HepG2 (cell line): Measurements from ENCODE around the gene CFAP61. TPM values are rescaled to one million over a fixed set of nuclear protein-coding genes. Genes with fewer than 3 reads are reported as not detected.

Source experiments
- CEBPB ChIP-seq: IDR thresholded peaks from 2 replicates; pipeline ENCODE4 v1.6.1; 2011; ENCODE audit warnings: low read depth, low read length, improper control_type of control experiment, borderline replicate concordance
- CEBPG ChIP-seq: IDR thresholded peaks from 2 replicates; pipeline ENCODE4 v1.6.1; 2016
- ELF3 ChIP-seq: IDR thresholded peaks from 2 replicates; pipeline ENCODE4 v1.6.1; 2016; ENCODE audit warnings: missing genetic modification reagents, missing compliant biosample characterization
- JUND ChIP-seq: sonication (generic); formaldehyde crosslinking; IDR thresholded peaks from 2 replicates; pipeline ENCODE4 v1.8.0; 2022; ENCODE audit warnings: mild to moderate bottlenecking, missing genetic modification reagents
- NCOA1 ChIP-seq: sonication (generic); formaldehyde crosslinking; IDR thresholded peaks from 2 replicates; pipeline ENCODE4 v1.9.0; 2021; ENCODE audit warnings: missing genetic modification reagents
- SP5 ChIP-seq: IDR thresholded peaks from 2 replicates; pipeline ENCODE4 v1.6.1; 2016; ENCODE audit warnings: low read depth, borderline replicate concordance
- SPEN ChIP-seq: sonication (generic); formaldehyde crosslinking; IDR thresholded peaks from 2 replicates; pipeline ENCODE4 v1.5.1; 2020; ENCODE audit warnings: low read depth, mild to moderate bottlenecking, missing genetic modification reagents
- ZBTB3 ChIP-seq: sonication (generic); formaldehyde crosslinking; IDR thresholded peaks from 2 replicates; pipeline ENCODE4 v1.4.0; 2020; ENCODE audit warnings: low read depth, mild to moderate bottlenecking, moderate library complexity, missing genetic modification reagents, borderline replicate concordance
- ZNF816 ChIP-seq: sonication (generic); formaldehyde crosslinking; IDR thresholded peaks from 2 replicates; pipeline ENCODE4 v1.8.0; 2022; ENCODE audit warnings: missing genetic modification reagents, mild to moderate bottlenecking, borderline replicate concordance
- ZNF83 ChIP-seq: sonication (generic); formaldehyde crosslinking; IDR thresholded peaks from 2 replicates; pipeline ENCODE4 v1.4.0; 2020; ENCODE audit warnings: missing genetic modification reagents, mild to moderate bottlenecking, borderline replicate concordance
- ZNF841 ChIP-seq: sonication (generic); formaldehyde crosslinking; IDR thresholded peaks from 2 replicates; pipeline ENCODE4 v1.8.1; 2023; ENCODE audit warnings: missing genetic modification reagents, borderline replicate concordance
- ZNF879 ChIP-seq: sonication (generic); formaldehyde crosslinking; IDR thresholded peaks from 2 replicates; pipeline ENCODE4 v1.8.1; 2023; ENCODE audit warnings: missing genetic modification reagents
- polyA plus RNA-seq, 8 experiments: library from polyadenylated mRNA; depleted of rRNA in 3 of 8; stranded (reverse) in 7 of 8; unstranded in 1 of 8; fragments of >200 nt; fragmentation: Illumina TruSeq in 4 of 8; extraction: Trizol in 4 of 8; gene quantifications; 2 replicates each; pipeline versions ENCODE4 v1.2.1 to v1.2.3, GENCODE V29; 2011 to 2016; ENCODE audit warnings: low read depth in 4 of 8, missing spikeins in 1 of 8, mixed read lengths in 1 of 8; ENCODE audit not compliant: insufficient read depth in 1 of 8
- total RNA-seq, 5 experiments: library from RNA; depleted of rRNA; stranded (reverse); fragments of >200 nt; fragmentation: Illumina TruSeq; extraction: Trizol; gene quantifications; 2 replicates each; pipeline ENCODE4 v1.2.3, GENCODE V29; 2016; ENCODE audit warnings: low read depth in 1 of 5
- TF ChIP-seq, protein P1 (sequence below): sonication (generic); formaldehyde crosslinking; IDR thresholded peaks from 2 replicates; pipeline ENCODE4 v1.4.0; 2020; ENCODE audit warnings: mild to moderate bottlenecking, missing genetic modification reagents
- TF ChIP-seq, protein P2 (sequence below): sonication (generic); formaldehyde crosslinking; IDR thresholded peaks from 2 replicates; pipeline ENCODE4 v1.5.1; 2020; ENCODE audit warnings: mild to moderate bottlenecking, missing genetic modification reagents, moderate library complexity
- TF ChIP-seq, protein P3 (sequence below): sonication (generic); IDR thresholded peaks from 2 replicates; pipeline ENCODE4 v1.6.1; 2016; ENCODE audit warnings: low read depth, borderline replicate concordance
- TF ChIP-seq, protein P4 (sequence below): sonication (generic); formaldehyde crosslinking; conservative IDR thresholded peaks from 2 replicates; pipeline ENCODE4 v1.4.0; 2020; ENCODE audit warnings: missing genetic modification reagents
- TF ChIP-seq, protein P5 (sequence below), 2 experiments: sonication (generic) in 1 of 2; formaldehyde crosslinking in 1 of 2; IDR thresholded peaks; 2 replicates each; pipeline versions ENCODE4 v1.4.0 to v1.6.1; 2018 to 2020; ENCODE audit warnings: missing genetic modification reagents in 2 of 2, borderline replicate concordance in 1 of 2, low read depth in 1 of 2, mild to moderate bottlenecking in 1 of 2, missing biosample characterization in 1 of 2

CFAP61 gene
- total and polyA plus RNA-seq, 2 of the 13 experiments (the other 11 are each of a cell fraction or from before 2014, with no cell fraction given): 0.27 TPM; not detected in 1

DNA sequence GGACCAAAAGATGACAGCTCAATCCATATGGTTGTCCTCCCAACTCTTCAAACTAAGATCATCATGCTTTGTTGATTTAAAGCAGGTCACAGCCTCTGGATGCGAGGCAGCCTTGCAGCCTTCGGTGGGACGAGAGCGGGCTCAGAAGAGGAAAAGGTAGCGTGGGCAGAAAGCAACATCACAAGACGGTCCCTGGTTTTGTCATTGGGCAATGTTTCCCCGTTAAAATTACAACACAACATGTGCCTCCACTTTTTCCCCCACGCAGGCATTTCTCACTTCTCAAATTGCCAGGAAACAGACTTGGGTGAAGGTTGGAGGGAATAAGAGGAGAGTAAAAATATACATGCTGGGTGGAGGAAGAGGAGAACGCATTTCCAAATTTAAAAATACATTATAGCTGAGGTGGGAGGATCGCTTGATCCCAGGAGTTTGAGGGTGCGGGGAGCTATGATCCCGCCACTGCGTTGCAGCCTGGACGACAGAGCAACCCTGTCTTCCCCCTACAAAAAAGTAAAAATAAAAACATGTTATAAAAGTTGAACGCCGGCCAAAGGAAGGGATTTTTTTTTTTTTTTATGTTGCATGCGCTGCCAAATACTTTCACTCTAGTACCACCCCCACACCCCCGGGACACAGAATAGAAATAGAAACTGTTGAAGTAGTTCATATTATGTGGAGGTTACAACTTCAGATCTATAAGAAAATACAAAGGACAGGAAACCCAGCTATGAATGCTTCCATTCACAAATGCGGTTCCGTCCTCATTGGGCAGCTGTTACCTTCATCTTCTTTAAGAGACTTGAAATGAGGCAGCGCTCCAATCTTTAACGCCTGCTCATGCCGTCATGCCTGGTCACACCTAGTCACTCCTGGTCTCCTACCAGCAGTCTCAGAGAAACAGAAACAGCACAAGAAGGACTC lies 49.0 kb upstream of the CFAP61 start (continued):
- TF ChIP-seq, protein P1, sequence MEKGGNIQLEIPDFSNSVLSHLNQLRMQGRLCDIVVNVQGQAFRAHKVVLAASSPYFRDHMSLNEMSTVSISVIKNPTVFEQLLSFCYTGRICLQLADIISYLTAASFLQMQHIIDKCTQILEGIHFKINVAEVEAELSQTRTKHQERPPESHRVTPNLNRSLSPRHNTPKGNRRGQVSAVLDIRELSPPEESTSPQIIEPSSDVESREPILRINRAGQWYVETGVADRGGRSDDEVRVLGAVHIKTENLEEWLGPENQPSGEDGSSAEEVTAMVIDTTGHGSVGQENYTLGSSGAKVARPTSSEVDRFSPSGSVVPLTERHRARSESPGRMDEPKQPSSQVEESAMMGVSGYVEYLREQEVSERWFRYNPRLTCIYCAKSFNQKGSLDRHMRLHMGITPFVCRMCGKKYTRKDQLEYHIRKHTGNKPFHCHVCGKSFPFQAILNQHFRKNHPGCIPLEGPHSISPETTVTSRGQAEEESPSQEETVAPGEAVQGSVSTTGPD (CRISPR knock-in tag): no peak
- TF ChIP-seq SP5 (CRISPR knock-in tag) (0 out of 2 replicates have a peak, but pooled peaks have one; percentile 4), ZNF83 (CRISPR knock-in tag) (0 out of 2 replicates have a peak, but pooled peaks have one; percentile 18), ZBTB3 (CRISPR knock-in tag) (0 out of 2 replicates have a peak, but pooled peaks have one; percentile 55), JUND (CRISPR knock-in tag) (no peak), ELF3 (CRISPR knock-in tag) (no peak), ZNF841 (no peak), CEBPB (peak; percentile 33; the same call in 1 of the 2 replicates), ZNF816 (CRISPR knock-in tag) (no peak), ZNF879 (CRISPR knock-in tag) (no peak), NCOA1 (CRISPR knock-in tag) (no peak), CEBPG (CRISPR knock-in tag) (0 out of 2 replicates have a peak, but pooled peaks have one; percentile 10), SPEN (CRISPR knock-in tag) (no peak)
- TF ChIP-seq, protein P2, sequence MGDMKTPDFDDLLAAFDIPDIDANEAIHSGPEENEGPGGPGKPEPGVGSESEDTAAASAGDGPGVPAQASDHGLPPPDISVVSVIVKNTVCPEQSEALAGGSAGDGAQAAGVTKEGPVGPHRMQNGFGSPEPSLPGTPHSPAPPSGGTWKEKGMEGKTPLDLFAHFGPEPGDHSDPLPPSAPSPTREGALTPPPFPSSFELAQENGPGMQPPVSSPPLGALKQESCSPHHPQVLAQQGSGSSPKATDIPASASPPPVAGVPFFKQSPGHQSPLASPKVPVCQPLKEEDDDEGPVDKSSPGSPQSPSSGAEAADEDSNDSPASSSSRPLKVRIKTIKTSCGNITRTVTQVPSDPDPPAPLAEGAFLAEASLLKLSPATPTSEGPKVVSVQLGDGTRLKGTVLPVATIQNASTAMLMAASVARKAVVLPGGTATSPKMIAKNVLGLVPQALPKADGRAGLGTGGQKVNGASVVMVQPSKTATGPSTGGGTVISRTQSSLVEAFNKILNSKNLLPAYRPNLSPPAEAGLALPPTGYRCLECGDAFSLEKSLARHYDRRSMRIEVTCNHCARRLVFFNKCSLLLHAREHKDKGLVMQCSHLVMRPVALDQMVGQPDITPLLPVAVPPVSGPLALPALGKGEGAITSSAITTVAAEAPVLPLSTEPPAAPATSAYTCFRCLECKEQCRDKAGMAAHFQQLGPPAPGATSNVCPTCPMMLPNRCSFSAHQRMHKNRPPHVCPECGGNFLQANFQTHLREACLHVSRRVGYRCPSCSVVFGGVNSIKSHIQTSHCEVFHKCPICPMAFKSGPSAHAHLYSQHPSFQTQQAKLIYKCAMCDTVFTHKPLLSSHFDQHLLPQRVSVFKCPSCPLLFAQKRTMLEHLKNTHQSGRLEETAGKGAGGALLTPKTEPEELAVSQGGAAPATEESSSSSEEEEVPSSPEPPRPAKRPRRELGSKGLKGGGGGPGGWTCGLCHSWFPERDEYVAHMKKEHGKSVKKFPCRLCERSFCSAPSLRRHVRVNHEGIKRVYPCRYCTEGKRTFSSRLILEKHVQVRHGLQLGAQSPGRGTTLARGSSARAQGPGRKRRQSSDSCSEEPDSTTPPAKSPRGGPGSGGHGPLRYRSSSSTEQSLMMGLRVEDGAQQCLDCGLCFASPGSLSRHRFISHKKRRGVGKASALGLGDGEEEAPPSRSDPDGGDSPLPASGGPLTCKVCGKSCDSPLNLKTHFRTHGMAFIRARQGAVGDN (CRISPR knock-in tag): peak; percentile 20; the same call in 1 of the 2 replicates
- TF ChIP-seq, protein P3, sequence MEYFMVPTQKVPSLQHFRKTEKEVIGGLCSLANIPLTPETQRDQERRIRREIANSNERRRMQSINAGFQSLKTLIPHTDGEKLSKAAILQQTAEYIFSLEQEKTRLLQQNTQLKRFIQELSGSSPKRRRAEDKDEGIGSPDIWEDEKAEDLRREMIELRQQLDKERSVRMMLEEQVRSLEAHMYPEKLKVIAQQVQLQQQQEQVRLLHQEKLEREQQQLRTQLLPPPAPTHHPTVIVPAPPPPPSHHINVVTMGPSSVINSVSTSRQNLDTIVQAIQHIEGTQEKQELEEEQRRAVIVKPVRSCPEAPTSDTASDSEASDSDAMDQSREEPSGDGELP: no peak
- TF ChIP-seq, protein P4, sequence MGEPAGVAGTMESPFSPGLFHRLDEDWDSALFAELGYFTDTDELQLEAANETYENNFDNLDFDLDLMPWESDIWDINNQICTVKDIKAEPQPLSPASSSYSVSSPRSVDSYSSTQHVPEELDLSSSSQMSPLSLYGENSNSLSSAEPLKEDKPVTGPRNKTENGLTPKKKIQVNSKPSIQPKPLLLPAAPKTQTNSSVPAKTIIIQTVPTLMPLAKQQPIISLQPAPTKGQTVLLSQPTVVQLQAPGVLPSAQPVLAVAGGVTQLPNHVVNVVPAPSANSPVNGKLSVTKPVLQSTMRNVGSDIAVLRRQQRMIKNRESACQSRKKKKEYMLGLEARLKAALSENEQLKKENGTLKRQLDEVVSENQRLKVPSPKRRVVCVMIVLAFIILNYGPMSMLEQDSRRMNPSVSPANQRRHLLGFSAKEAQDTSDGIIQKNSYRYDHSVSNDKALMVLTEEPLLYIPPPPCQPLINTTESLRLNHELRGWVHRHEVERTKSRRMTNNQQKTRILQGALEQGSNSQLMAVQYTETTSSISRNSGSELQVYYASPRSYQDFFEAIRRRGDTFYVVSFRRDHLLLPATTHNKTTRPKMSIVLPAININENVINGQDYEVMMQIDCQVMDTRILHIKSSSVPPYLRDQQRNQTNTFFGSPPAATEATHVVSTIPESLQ (CRISPR knock-in tag): 0 out of 2 replicates have a peak, but pooled peaks have one; percentile 11
- TF ChIP-seq, protein P5, sequence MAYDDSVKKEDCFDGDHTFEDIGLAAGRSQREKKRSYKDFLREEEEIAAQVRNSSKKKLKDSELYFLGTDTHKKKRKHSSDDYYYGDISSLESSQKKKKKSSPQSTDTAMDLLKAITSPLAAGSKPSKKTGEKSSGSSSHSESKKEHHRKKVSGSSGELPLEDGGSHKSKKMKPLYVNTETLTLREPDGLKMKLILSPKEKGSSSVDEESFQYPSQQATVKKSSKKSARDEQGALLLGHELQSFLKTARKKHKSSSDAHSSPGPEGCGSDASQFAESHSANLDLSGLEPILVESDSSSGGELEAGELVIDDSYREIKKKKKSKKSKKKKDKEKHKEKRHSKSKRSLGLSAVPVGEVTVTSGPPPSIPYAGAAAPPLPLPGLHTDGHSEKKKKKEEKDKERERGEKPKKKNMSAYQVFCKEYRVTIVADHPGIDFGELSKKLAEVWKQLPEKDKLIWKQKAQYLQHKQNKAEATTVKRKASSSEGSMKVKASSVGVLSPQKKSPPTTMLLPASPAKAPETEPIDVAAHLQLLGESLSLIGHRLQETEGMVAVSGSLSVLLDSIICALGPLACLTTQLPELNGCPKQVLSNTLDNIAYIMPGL (CRISPR knock-in tag; IDR thresholded peaks at IDR 0.05; ENCODE audit: borderline replicate concordance in 1 of 2, low read depth in 1 of 2): no peak; a peak in 1 of 4 replicates
